Spleen (tissue), 11 donors: ENCODE measurements around the gene CHRM4. TPM values are rescaled to one million over a fixed set of nuclear protein-coding genes. Genes with fewer than 3 reads are reported as not detected.
A peak's percentile ranks its signal among the peaks of the same experiment; 100 is the strongest.

ENCODE experiments used
- DNase-seq: peaks from one replicate; pipeline ENCODE4 v3.0.0-alpha.2; 2020
- H3K27ac ChIP-seq, 8 donors: fragments of 200-600 bp; sonication (generic) in 7 of 8; 1 replicate in 4 of 8; 2 replicates in 4 of 8; pipeline versions ENCODE4 v1.5.0 to v1.8.0; 2016 to 2021; ENCODE audit warnings: inconsistent platforms in 4 of 8, mild to moderate bottlenecking in 4 of 8, moderate library complexity in 1 of 8
- H3K27me3 ChIP-seq, 7 donors: fragments of 200-600 bp; sonication (generic) in 6 of 7; replicated peaks in 1 of 7; 1 replicate in 4 of 7; 2 replicates in 3 of 7; pipeline versions ENCODE4 v1.5.0 to v1.8.0; 2016 to 2021; ENCODE audit warnings: inconsistent platforms in 3 of 7, mild to moderate bottlenecking in 1 of 7
- H3K36me3 ChIP-seq, 6 donors: fragments of 200-600 bp; sonication (generic) in 5 of 6; 1 replicate in 4 of 6; 2 replicates in 2 of 6; pipeline versions ENCODE4 v1.5.0 to v1.8.0; 2016 to 2021; ENCODE audit warnings: inconsistent platforms in 2 of 6
- H3K4me1 ChIP-seq, 6 donors: fragments of 200-600 bp; sonication (generic) in 5 of 6; 1 replicate in 3 of 6; 2 replicates in 3 of 6; pipeline versions ENCODE4 v1.5.0 to v1.8.0; 2016 to 2021; ENCODE audit warnings: inconsistent platforms in 3 of 6
- H3K4me3 ChIP-seq, 8 donors: fragments of 200-600 bp; sonication (generic) in 7 of 8; 1 replicate in 4 of 8; 2 replicates in 4 of 8; pipeline versions ENCODE4 v1.5.0 to v1.8.0; 2016 to 2021; ENCODE audit warnings: inconsistent platforms in 4 of 8, mild to moderate bottlenecking in 4 of 8, moderate library complexity in 2 of 8
- H3K9me3 ChIP-seq, 8 donors: fragments of 200-600 bp; sonication (generic) in 7 of 8; 1 replicate in 4 of 8; 2 replicates in 4 of 8; pipeline versions ENCODE4 v1.5.0 to v1.8.0; 2016 to 2021; ENCODE audit warnings: inconsistent platforms in 4 of 8
- POLR2A ChIP-seq, 3 donors: fragments of 450-650 bp; IDR thresholded peaks; one replicate each; pipeline ENCODE4 v1.5.1; 2017; ENCODE audit warnings: antibody characterized with exemption in 3 of 3, mild to moderate bottlenecking in 1 of 3
- POLR2AphosphoS5 ChIP-seq, 3 donors: sonication (generic); formaldehyde crosslinking; IDR thresholded peaks; one replicate each; pipeline ENCODE4 v1.5.1; 2017; ENCODE audit warnings: antibody characterized with exemption in 3 of 3
- WGBS, 5 donors: extraction: QIAGEN DNeasy Blood & Tissue Kit in 3 of 5; methylation state at CpG; one replicate each; pipeline versions ENCODE4 v1.1.5 to v1.1.7; 2013 to 2018; 5-methylcytosine and 5-hydroxymethylcytosine counted together
- intact Hi-C: fragments of 100-400 bp; cut with DNase I; formaldehyde crosslinking; loops from one replicate; pipeline ENCODE4 v1.15.0; 2023; ENCODE audit warnings: low total_unique reads
- polyA plus RNA-seq, 3 donors: library from polyadenylated mRNA; stranded (reverse); fragments of 200-250 nt; gene quantifications; one replicate each; pipeline ENCODE4 v1.2.1, GENCODE V29; 2013
- total RNA-seq, 7 donors: library from RNA; depleted of rRNA in 3 of 7; stranded (reverse); fragments of >200 nt in 3 of 7; fragmentation: NEBNext Ultra II Directional in 4 of 7; extraction: Animal tissue kit (Norgen Biotek cat#: 25700) in 4 of 7; gene quantifications; one replicate each; pipeline versions ENCODE4 v1.1.0 to v1.2.1, GENCODE V29; 2016 to 2021
- TF ChIP-seq, protein P1 (sequence below), 11 experiments: fragments of 200-600 bp in 7 of 11; fragments of 450-650 bp in 4 of 11; sonication (generic) in 4 of 11; IDR thresholded peaks in 8 of 11; conservative IDR thresholded peaks in 3 of 11; 1 replicate in 7 of 11; 2 replicates in 4 of 11; pipeline versions ENCODE4 v1.4.0 to v1.8.0; 2016 to 2021; ENCODE audit warnings: antibody characterized with exemption in 11 of 11, inconsistent platforms in 4 of 11, mild to moderate bottlenecking in 1 of 11
- donor health status: healthy with polysubstance abuse.
- donor health status: DM: no; HTN: no; CAD: no; lungs with moderate emphysema.
- donor health status: DM: no; HTN: no; CAD: no.
- donor health status: Bipolar disorder and iron deficiency.
- donor health status: healthy.
- donor health status: DM: no; HTN: no; CAD: no.
- donor health status: DM: yes; HTN: yes; CAD: no.

The CHRM4 gene
- total and polyA plus RNA-seq, 10 donors: 0.06 to 34.1 (median 3.3) TPM

DNA sequence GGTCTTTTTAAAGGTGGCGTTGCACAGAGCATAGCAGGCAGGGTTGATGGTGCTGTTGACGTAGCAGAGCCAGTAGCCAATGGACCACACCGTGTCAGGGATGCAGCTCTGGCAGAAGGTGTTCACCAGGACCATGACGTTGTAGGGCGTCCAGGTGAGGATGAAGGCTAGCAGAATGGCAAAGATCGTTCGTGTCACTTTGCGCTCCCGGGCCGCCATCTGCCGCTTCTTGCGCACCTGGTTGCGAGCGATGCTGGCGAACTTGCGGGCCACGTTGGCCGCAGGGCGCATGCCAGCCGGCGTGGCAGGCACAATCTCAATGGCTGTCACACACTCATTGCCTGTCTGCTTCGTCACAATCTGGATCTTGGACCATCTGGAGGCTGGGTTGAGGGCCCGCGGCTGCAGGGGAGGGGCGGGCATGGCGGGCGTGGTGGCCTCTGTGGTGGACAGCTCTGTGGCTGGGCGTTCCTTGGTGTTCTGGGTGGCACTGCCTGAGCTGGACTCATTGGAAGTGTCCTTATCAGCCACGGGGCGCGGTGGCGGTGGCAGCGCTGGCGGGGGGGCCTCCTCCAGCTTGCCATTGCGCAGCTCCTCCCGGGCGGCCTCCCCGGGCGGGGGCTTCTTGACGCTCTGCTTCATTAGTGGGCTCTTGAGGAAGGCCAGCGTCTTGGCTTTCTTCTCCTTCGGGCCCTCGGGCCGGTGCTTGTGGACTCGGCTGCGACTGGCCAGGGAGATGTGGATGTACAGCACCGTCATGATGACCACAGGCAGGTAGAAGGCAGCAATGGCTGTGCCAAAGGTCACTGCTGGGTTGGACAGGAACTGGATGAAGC lies 6.2 kb downstream of the CHRM4 start:
- H3K4me3 ChIP-seq: no peak overlapping the region
- no peaks in the 10 kb centered on the region for H3K9me3 ChIP-seq
- peak; percentile 75 for DNase-seq
- intact Hi-C loops: loop anchor here (5.0 to 10.0 kb wide), 2 partner anchors 147 to 209 kb away; partner anchors contain the start of gene AMBRA1
- H3K4me1 ChIP-seq: peaks cover 20 to 80% (median 45%) of the 10 kb centered on the region in 6 donors
- 93 to 95% (median 95%) methylated on average over 38 to 47 of the region's 47 CpGs for WGBS, 5 donors
- peak in 1 of 3 donors; percentile 0 for TF ChIP-seq POLR2AphosphoS5 (IDR thresholded peaks at IDR 0.05)
- TF ChIP-seq, protein P1, sequence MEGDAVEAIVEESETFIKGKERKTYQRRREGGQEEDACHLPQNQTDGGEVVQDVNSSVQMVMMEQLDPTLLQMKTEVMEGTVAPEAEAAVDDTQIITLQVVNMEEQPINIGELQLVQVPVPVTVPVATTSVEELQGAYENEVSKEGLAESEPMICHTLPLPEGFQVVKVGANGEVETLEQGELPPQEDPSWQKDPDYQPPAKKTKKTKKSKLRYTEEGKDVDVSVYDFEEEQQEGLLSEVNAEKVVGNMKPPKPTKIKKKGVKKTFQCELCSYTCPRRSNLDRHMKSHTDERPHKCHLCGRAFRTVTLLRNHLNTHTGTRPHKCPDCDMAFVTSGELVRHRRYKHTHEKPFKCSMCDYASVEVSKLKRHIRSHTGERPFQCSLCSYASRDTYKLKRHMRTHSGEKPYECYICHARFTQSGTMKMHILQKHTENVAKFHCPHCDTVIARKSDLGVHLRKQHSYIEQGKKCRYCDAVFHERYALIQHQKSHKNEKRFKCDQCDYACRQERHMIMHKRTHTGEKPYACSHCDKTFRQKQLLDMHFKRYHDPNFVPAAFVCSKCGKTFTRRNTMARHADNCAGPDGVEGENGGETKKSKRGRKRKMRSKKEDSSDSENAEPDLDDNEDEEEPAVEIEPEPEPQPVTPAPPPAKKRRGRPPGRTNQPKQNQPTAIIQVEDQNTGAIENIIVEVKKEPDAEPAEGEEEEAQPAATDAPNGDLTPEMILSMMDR (IDR thresholded peaks at IDR 0.05 in 8 of 11, conservative IDR thresholded peaks at IDR 0.05 in 3 of 11): no peak
- no peak overlapping the region for H3K27ac ChIP-seq
- H3K36me3 ChIP-seq: peaks cover 0 to 9% (median 0%) of the 10 kb centered on the region in 6 donors
- peaks cover 7 to 97% (median 47%) of the 10 kb centered on the region in 7 donors for H3K27me3 ChIP-seq

DNA sequence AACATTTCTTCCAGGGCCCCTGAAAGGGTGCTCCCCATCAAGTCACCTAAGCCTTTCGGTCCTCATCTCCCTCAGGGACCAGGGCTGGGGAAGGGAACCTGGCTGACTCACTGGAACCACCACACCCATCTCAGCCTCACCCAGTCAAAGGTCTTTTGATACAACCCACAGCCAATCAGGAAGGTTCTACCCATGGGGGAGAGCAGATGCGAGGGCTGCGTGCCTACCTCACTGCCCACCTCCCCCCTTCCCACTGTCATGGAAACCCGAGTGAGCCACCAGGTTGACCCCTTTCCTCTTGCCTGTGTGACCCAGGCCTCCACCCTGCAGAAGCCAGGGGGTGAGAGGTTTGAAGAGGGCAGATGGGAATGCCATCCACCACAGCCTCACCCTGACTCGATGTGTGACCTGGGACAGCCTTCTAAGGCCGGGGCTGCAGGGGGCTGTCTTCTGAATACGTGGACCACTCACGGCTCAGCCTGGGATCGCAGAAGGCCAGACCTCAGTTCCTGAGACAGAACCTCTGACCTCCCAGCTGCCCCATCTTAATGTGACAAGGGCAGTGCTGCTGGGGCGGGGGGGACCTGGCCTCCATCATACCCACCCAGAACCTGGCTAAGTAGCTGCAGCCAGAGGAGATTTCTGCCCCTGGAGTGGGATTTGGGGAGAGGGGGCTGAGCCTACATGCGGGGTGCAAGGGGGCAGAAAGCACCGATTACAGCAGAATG lies 7.4 kb downstream of the CHRM4 start:
- peak overlapping the region in 3 of 8 donors; percentile 11 to 83 (median 16) for H3K27ac ChIP-seq
- intact Hi-C loops: loop anchor here (10.0 kb wide), 1 partner anchor 211 kb away; the partner anchor contains the start of gene AMBRA1
- no peak for DNase-seq
- H3K36me3 ChIP-seq: peaks cover 0 to 9% (median 0%) of the 10 kb centered on the region in 6 donors
- TF ChIP-seq POLR2AphosphoS5 (IDR thresholded peaks at IDR 0.05): no peak
- H3K9me3 ChIP-seq: no peaks in the 10 kb centered on the region
- H3K27me3 ChIP-seq: peaks cover 0 to 85% (median 35%) of the 10 kb centered on the region in 7 donors
- H3K4me3 ChIP-seq: no peak overlapping the region
- WGBS, 5 donors: 80 to 91% (median 85%) methylated on average over 11 to 12 of the region's 12 CpGs
- peaks cover 7 to 80% (median 43%) of the 10 kb centered on the region in 6 donors for H3K4me1 ChIP-seq

DNA sequence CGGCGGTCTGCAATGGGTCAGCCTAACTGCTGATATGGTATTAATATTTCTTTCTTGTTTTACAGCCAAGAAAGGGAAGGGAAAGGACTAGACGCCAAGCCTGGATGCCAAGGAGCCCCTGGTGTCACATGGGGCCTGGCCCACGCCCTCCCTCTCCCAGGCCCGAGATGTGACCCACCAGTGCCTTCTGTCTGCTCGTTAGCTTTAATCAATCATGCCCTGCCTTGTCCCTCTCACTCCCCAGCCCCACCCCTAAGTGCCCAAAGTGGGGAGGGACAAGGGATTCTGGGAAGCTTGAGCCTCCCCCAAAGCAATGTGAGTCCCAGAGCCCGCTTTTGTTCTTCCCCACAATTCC lies 8.2 kb downstream of the CHRM4 start:
- peaks cover 0 to 77% (median 28%) of the 10 kb centered on the region in 7 donors for H3K27me3 ChIP-seq
- peaks cover 7 to 80% (median 43%) of the 10 kb centered on the region in 6 donors for H3K4me1 ChIP-seq
- H3K9me3 ChIP-seq: no peaks in the 10 kb centered on the region
- H3K27ac ChIP-seq: peak overlapping the region in 3 of 8 donors; percentile 11 to 83 (median 16)
- intact Hi-C loops: loop anchor here (10.0 kb wide), 1 partner anchor 211 kb away; the partner anchor contains the start of gene AMBRA1
- 72 to 88% (median 77%) methylated on average over 7 of the region's 7 CpGs for WGBS, 5 donors
- DNase-seq: peak; percentile 62
- no peak overlapping the region for H3K4me3 ChIP-seq
- TF ChIP-seq POLR2AphosphoS5 (IDR thresholded peaks at IDR 0.05) (peak in 1 of 3 donors; percentile 11), POLR2A (IDR thresholded peaks at IDR 0.05) (no peak)
- TF ChIP-seq, protein P1 (IDR thresholded peaks at IDR 0.05 in 8 of 11, conservative IDR thresholded peaks at IDR 0.05 in 3 of 11): no peak
- H3K36me3 ChIP-seq: peaks cover 0 to 16% (median under 1%) of the 10 kb centered on the region in 6 donors

DNA sequence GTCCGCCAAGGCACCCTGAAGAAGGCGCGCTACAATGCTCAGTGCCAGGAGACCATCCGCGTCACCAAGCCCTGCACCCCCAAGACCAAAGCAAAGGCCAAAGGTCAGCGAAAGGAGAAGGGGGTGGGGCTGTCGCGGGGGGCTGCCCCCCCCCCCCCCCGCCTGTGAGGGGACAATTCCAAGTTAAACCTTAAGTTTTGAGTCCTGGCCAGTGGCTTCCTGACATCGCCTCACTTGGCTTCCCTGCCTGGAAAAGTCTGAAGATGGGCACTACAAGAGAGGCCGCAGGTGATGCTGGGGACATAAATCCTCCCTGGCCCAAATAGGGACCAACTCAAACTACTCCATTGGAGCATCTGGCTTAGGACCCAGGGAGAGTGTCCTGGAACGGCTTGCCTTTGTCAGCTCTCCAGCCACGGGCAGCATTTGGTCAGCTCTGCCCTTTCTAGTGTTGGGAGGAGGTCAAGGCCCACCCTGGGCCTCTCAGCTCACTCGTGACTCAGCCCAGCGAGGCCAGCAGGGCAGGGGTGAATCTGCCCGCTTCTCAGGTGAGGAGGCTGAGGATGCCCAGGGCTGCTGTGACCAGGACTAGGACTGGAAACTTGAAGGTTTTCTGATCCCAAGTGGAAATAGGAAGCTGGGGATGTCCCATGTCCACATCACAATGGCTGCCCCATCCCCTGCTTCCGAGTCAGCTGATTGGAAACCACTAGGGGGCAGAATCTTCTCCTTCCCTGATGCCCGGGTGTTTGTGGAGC lies 8.8 kb downstream of the CHRM4 start:
- peaks cover 0 to 22% (median 3%) of the 10 kb centered on the region in 6 donors for H3K36me3 ChIP-seq
- H3K27me3 ChIP-seq: peaks cover 0 to 72% (median 23%) of the 10 kb centered on the region in 7 donors
- peak overlapping the region in 6 of 8 donors; percentile 58 to 85 (median 63) for H3K4me3 ChIP-seq
- TF ChIP-seq POLR2A (IDR thresholded peaks at IDR 0.05) (no peak), POLR2AphosphoS5 (IDR thresholded peaks at IDR 0.05) (no peak)
- TF ChIP-seq, protein P1 (IDR thresholded peaks at IDR 0.05 in 8 of 11, conservative IDR thresholded peaks at IDR 0.05 in 3 of 11): peak in 8 of 11 experiments; percentile 20 to 64 (median 46)
- H3K9me3 ChIP-seq: no peaks in the 10 kb centered on the region
- intact Hi-C loops: loop anchor here (10.0 kb wide), 1 partner anchor 212 kb away; the partner anchor contains the start of gene AMBRA1
- WGBS, 5 donors: 54 to 70% (median 56%) methylated on average over 12 to 18 of the region's 18 CpGs
- DNase-seq: peak; percentile 74
- H3K27ac ChIP-seq: peak overlapping the region in 4 of 8 donors; percentile 54 to 83 (median 80)
- peaks cover 7 to 76% (median 41%) of the 10 kb centered on the region in 6 donors for H3K4me1 ChIP-seq
